Measurements from ENCODE around the gene ST6GALNAC2.
"Not testable (repeated sequence)": the region's sequence is repeated elsewhere in the genome, so short reads cannot be mapped to it uniquely, and the experiment has no call there.

ST6GALNAC2 gene

DNA sequence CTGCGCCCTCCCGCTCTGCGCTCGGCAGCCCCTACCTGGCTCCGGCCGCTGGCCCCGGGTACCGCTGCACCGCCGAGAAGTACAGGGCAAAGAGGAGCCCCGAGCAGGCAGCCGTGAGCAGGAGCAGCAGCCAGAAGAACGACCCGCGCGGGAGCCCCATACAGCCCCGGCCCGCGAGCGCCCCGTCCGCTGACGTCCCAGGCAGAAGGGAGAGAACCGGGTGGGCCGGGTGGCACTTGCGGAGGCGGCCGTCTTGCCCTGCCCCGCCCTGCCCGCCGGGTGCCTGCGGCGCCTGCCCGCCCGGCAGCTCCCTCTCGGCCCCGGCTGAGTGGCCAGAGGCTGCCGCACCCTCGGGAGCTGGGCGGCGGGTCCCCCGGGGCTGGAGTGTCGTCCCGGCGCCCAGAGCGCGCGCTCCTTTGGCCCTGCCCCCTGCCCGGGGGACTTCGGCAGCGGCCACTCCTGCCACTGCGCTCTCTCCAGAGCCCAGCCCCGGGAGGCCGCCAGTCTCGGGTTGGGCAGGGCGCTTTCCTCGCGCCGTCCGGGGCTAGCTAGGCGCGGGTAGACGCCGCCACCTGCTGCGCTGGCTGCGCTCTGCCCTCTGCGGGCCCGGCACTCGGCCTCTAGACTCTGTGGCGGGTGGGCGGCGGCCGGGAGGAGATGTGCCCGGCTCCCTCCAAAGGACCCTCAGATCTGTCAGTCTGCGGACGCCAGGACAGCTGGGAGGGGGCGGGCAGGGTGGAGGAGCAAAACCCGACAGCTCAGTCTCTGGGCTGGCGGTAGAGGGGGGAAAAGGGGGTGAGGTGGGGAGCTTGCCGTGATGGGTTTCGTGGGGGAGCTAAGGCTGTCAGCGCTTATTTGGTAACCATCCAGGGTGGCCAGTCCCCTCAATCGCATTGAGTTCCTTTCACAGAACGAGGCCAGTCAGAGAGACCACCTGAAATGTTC, at the start of gene ST6GALNAC2:
Gene ST6GALNAC2, minus strand, starts transcription at position 212 of the 945 bp plus-strand sequence. Its CDS starts 52 bp downstream, at position 160.
- no peak for DNase-seq (ENCODE audit: low read depth)

- DNase-seq (ENCODE audit: low read depth), result no peak
Observed at GRCh38 chr17:76635039-76635438, 49.4 kb upstream of the ST6GALNAC2 start.

- DNase-seq (ENCODE audit: low read depth), result no peak
Observed at GRCh38 chr17:76633628-76634328, 48.1 kb upstream of the ST6GALNAC2 start.

DNA sequence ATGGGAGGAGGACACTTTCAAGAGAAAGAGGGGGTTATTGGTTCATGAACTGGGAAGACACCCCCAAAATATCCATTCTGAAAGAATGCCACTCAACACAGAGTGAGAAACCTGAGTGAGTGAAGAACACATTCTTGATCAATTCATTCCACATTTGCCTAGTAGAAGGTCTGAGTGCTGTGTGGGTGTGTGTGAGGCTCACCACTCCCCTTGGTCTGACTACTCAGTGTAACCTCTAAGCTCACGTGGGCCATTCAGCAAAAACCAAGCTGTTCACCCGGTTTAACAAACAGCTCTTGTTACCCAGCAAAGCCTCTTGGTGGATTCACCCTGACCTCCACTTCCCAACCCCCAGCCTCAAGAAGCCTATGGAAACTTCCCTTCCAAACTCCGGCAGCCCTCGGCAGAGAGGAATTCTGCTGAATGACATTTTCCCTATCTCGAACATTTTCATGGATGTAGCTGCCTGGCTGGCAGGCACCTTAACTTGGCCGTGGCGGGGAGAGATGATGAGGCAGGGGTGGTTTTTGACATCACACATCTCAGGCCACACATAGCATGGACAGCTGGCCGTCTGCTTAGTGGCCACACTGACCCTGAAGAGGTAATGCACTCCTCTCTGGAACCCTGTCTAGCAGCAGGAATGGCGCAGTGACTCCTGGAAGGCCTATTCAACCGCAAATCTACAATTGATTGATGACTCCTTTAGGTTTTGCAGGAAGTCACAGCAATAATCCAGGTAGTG, 46.3 kb upstream of the ST6GALNAC2 start:
- DNase-seq (ENCODE audit: low read depth), result no peak

DNA sequence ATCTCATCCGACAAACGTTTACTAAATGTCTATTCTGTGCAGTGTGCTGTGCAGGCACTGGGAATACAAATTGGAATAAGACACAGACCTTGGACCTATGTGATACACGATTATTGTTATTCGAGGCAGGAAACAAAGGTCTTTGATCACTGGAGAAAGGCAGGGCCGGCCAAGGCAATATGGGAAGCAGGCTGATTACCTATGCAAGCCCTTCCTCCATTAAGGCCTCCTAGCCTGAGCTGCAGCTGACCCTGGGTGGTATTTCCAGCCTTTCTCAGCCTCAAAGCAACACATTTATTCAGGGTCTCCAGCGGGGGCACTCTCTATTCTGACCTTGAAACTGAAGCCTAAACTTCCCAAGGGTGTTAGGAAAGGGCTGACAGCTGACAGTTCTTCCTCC, 44.5 kb upstream of the ST6GALNAC2 start:
- DNase-seq (ENCODE audit: low read depth), result no peak

DNA sequence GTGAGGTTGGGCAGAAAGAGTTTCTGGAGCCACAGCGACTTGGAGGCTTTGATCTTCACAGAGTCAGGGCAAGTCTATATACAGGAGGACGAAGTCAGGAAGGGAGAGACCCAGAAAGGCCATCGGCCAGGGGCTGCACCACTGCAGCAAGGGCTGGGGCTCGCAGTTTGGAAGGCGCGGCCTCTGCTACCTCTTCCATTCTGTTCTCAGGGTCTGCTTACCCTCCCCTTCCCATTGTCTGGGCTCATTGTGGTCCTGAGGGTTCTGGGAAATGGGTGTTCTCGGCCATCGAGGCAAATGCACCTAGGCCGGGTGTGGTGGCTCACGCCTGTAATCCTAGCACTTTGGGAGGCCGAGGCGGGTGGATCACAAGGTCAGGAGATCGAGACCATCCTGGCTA, 41.9 kb upstream of the ST6GALNAC2 start:
- no peak for DNase-seq (ENCODE audit: low read depth)

DNA sequence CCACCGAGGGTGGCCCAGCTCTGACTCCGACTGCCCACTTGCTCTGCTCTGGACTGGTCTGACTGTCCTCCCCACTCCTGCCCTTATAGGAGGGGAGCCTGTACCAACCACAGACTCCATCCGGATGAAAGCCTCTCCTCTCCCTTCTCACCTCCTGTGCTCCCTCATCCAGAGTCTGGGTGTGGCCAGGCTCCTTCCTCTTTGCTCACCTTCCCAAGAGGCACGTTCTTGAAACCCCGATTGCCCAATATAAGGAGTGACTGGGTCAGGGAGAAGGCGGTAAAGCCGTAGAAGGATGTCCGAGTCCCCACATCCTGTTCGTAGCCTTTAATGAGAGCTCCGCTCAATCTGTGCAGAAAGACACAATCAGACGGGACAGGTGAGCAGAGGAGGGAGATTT, 40.8 kb upstream of the ST6GALNAC2 start:
- DNase-seq (ENCODE audit: low read depth), result no peak

GRCh38 chr17:76625496-76625895, 39.8 kb upstream of the ST6GALNAC2 start:
- DNase-seq (ENCODE audit: low read depth), result no peak

GRCh38 chr17:76623271-76624146, 37.8 kb upstream of the ST6GALNAC2 start:
- peak; percentile 52 for DNase-seq (ENCODE audit: low read depth)

GRCh38 chr17:76617838-76618237, 32.2 kb upstream of the ST6GALNAC2 start:
- DNase-seq (ENCODE audit: low read depth), result no peak

DNA sequence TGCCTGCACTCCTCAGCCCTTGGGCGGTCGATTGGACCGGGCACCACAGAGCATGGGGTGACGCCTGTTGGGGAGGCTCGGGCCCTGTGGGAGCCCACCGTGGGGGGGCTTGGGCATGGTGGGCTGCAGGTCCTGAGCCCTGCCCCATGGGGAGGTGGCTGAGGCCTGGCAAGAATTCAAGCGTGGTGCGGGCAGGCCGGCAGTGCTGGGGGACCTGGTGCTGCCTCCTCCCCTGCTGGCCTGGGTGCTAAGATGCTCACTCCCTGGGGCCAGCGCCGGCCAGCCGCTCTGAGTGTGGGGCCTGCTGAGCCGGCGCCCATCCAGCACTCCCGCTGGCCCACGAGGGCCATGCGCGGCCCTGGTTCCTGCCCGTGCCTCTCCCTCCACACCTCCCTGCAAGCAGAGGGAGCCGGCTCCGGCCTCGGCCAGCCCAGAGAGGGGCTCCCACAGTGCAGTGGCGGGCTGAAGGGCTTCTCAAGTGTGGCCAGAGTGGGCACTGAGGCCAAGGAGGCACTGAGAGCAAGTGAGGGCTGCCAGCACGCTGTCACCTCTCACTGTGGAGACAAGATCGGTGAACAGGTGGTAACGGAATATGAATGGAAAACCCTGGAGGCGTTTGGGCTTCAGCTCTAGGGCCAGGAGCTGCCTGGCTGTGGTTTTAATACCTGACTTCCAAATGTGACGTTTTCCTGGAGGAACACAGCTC, 29.4 kb upstream of the ST6GALNAC2 start:
- DNase-seq (ENCODE audit: low read depth), result no peak

DNA sequence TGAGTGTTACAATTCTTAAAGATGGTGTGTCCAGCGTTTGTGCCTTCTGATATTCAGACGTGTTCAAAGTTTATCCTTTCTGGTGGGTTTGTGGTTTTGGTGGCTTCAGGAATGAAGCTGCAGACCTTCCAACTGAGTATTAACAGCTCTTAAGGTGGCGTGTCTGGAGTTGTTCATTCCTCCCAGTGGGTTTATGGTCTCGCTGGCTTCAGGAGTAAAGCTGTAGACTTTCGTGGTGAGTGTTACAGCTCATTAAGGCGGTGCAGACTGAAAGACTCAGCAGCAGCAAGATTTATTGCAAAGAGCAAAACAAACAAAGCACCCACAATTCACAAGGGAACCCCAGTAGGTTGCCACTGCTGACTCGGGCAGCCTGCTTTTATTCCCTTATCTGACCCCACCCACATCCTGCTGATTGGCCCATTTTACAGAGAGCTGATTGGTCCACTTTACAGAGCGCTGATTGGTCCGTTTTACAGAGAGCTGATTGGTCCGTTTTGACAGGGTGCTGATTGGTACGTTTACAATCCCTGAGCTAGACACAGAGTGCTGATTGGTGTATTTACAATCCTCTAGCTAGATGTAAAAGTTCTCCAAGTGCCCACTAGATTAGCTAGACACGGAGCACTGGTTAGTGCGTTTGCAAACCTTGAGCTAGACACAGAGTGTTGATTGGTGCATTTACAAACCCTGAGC, 28.6 kb upstream of the ST6GALNAC2 start:
- DNase-seq (ENCODE audit: low read depth), result not testable (repeated sequence)

DNA sequence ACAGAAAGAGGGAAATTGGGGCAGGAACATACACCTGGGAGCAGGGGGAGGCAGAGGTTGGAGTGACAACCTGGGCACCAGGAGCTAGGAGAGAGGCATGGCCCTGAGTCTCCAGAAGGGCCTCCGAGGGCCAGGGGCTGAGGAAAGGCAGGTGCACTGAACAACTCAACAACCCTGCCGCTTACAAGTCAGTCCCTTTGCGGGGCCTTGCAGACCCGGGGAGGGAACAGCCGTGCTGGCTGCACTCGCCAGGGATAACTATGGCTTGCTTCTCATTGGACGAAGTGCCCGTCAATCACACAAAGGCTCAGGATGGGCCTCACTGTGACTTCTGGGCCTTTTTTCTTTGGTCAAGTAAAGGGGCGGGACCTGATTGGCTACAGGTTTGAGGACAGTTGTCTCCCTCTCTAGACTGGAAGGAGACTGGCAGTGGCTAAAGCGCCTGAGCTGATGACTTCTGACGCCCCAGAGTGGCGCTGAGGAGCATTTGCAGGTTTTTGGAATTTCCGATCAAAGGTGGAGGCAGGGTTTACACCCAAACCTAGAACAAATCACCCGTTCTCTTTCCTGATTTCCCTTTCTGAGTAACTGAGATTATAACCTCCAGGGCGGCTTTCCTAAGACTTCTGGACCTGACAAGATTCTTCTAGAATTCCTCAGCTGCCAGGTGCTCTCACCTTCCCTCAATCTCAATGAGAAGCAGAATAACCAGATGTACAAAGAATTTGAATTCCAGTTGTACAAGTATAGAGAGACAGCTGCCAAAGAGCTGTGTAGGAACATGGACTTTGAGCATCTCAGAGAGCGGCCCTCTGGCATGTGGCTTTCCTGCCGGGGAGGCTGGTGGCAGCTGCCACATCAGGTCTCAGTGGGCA, 27.6 kb upstream of the ST6GALNAC2 start:
- no peak for DNase-seq (ENCODE audit: low read depth)

DNA sequence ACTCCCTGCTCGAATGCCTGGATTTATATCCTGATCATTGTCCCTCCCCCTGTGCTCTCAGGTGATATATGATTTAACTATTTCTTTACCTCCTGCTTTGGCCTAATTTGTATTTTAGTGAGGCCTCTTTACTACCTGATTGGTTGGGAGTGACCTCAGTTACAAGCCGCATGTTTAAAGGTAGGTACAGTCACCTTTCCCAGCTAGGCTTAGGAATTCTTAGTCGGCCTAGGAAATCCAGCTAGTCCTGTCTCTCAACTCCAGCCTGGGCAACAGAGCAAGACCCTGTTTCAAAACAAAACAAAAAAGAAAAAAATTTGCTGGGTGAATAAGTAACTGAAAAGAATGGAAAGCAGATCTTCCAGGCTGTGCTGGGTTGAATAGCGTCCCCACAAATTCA, 26.8 kb upstream of the ST6GALNAC2 start:
- DNase-seq (ENCODE audit: low read depth), result no peak

- no peak for DNase-seq (ENCODE audit: low read depth)
Observed at GRCh38 chr17:76611758-76612157, 26.1 kb upstream of the ST6GALNAC2 start.

DNA sequence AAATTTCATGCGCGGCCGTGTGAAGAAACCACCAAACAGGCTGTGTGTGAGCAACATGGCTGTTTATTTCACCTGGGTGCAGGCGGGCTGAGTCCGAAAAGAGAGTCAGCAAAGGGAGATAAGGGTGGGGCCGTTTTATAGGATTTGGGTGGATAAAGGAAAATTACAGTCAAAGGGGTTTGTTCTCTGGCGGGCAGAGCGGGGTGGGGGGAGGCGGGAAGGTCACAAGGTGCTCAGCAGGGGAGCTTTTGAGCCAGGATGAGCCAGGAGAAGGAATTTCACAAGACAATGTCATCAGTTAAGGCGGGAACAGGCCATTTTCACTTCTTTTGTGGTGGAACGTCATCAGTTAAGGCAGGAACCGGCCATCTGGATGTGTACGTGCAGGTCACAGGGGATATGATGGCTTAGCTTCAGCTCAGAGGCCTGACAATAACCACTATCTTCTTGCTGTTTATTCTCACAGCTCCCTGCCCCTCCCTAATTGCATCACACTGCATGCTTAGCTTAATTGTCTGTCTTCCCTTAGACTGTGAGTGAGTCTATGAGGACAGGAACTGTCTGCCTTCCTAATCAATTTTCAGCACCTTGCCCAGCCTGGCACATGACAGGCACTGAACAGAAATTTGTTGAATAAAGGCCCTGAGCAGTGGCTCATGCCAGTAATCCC, 25.6 kb upstream of the ST6GALNAC2 start:
- DNase-seq (ENCODE audit: low read depth), result not testable (repeated sequence)

DNA sequence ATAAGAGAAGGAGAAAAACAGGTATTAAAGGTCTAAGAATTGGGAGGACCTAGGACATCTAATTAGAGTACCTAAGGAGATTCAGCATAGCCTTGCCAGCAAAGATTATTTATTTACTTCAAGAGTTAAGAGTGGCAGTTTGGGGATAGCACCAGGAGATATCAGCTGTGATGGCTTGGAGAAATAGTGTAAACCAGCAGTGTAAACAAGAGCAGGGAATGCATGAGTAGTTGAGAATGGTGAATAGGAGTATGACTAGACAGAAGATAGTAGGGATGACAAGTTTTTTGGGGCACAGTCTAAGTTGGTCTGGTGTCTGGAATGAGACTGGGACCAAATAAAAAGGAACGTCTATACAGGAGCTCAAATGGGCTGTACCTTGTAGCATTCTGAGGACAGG, 21.0 kb upstream of the ST6GALNAC2 start:
- DNase-seq (ENCODE audit: low read depth), result not testable (repeated sequence)

- no peak for DNase-seq (ENCODE audit: low read depth)
Observed at GRCh38 chr17:76601065-76601464, 15.4 kb upstream of the ST6GALNAC2 start.

All from stimulated activated CD8-positive, alpha-beta memory T cell treated with anti-CD3 and anti-CD28 coated beads, Interleukin-15, amount 100 ng/mL, for 1 hour (primary cell).